HG03064 (cell line): ENCODE results near the gene PRIM2.
"Not testable (repeated sequence)": the region's sequence is repeated elsewhere in the genome, so short reads cannot be mapped to it uniquely, and the experiment has no call there.

Experiments used
- ATAC-seq: cut with Tn5 transposase; IDR thresholded peaks from one replicate; pipeline ENCODE4 v1.9.1; 2021; ENCODE audit warnings: low read depth; ENCODE audit not compliant: unreplicated experiment

Gene PRIM2

GRCh38 chr6:57572844-57573243, 255.4 kb downstream of the PRIM2 start:
- ATAC-seq = not testable (repeated sequence)

DNA sequence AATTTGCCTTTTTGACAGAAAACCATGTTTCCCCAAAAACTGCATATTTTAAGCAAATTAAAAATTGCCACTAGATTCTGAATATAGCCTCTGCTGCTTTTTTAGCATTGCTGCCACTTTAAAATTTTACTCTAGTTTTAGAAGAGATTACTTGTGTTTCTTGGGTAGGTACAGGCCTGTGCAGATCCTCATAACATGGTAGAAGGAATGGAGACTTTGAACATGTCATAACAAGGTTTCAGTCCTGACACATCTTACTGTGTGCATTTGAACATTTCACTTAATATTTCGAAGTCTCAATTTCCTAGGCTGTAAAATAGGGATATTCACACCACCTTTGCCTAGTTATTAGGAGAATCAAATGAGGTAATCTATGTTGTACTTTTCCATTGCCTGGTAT, 259.6 kb downstream of the PRIM2 start:
- ATAC-seq = not testable (repeated sequence)

DNA sequence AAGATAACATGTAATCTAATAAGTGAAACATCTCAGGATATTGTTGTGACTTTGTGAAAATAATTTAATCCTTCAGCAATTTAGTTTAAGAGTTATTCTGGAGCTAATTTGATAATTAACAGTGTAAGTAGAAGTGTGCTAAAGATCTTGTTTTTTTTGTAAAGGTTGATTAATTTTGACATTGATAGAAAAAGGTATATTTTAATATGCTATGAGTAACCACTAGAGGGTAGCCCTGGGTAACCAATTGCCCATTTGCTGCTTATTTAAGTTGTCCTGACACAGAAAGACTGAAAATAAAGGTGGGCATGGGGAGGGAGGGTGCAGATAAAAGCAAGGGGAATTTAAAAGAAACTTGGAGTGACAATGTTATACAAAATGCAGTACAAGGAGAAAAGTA, 262.1 kb downstream of the PRIM2 start:
- ATAC-seq = not testable (repeated sequence)

GRCh38 chr6:57581586-57581985, 264.2 kb downstream of the PRIM2 start:
- ATAC-seq = not testable (repeated sequence)

DNA sequence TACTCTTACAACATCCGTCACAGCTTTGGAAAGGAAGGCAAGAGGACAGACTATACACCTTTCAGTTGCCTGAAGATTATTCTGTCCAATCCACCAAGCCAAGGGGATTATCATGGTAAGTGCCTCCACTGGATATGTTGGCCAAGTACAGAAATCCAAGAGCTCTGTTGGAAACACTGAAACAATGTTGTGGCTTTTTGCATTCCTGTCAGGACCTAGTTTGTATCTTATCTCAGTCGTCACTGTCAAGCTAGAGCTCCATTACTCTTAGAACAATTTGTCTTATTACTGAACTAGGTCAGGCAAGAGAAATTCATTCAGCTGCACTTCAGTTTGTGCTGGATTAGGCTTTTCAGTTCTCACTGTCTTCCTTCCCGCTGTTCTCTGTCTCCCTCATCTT, 283.7 kb downstream of the PRIM2 start:
- ATAC-seq = not testable (repeated sequence)

- not testable (repeated sequence) for ATAC-seq
Observed at GRCh38 chr6:57605303-57605702, 287.9 kb downstream of the PRIM2 start.

DNA sequence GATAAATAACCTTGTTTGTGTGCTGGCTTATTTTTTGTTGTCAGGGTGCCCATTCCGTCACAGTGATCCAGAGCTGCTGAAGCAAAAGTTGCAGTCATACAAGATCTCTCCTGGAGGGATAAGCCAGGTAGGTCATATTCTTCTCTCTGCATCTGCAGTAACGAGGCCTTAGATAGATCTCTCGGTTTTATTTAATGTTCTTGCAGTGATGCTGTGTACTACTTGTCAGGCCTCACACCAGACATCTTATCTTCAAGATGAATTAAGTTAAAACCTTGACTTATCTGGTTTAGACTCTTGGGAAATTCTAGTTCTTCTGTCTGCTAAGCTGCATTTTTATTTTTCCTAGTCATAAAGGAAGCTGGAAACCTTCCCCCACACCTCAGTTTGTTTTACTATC, 288.9 kb downstream of the PRIM2 start:
- not testable (repeated sequence) for ATAC-seq

DNA sequence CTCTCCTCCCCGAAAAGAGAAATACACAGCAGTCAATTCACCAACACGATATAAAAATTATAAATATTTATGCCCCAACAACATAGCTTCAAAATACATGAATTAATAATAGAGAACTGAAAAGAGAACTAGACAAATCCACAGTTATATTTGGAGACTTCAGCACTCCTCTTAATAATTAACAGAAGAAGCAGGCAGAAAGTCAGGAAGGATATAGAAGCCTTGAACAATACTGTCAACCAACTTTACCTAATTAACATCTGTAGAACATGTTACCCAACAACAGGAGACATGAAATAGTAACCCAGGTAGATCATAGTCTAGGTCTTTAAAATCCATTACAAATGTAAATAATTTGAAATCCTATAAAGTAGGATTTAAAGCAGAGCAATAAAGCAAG, 293.2 kb downstream of the PRIM2 start:
- ATAC-seq = not testable (repeated sequence)

GRCh38 chr6:57618959-57619358, 301.5 kb downstream of the PRIM2 start:
- ATAC-seq = not testable (repeated sequence)

GRCh38 chr6:57631773-57632172, 314.3 kb downstream of the PRIM2 start:
- ATAC-seq = not testable (repeated sequence)

DNA sequence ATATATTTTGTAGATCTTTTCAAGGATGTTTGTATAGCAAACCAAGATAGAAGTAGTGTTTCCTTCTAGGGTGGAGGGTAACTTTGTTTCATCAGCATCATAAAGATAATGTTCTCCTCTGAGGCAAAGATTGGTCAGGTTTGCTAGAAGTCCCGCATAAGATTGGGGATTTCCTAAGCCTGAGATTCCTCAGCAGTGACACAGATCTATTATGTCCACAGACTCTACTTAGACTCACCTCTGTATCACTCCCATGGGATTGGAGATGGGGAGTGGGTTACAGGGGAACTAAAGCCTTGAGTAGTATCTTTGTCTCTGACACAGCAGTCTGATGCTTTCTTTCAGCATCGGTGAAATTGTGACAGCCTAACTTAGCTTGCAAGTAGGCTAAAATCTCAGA, 341.1 kb downstream of the PRIM2 start:
- ATAC-seq = not testable (repeated sequence)

GRCh38 chr6:57659794-57660193, 342.4 kb downstream of the PRIM2 start:
- not testable (repeated sequence) for ATAC-seq

DNA sequence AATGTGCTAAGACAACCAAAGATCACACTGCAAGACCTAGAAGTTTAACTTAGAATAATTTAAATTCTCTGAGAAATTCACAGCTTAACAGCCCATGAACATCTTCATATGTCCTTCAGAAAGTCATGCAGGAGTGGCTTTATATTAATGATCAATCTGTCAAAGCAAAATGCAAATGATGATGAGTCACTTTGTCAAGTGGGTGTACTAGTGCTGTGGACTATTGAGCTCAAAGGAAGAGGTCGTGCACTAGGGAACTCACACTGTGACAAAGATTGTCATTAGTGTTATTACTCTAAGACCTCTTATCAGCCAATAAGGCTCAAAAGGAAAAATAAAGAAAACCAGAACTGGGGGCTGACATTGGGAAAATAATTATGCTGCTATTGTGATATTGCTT, 343.5 kb downstream of the PRIM2 start:
- ATAC-seq = not testable (repeated sequence)

- ATAC-seq = not testable (repeated sequence)
Observed at GRCh38 chr6:57668108-57668507, 350.7 kb downstream of the PRIM2 start.

GRCh38 chr6:57671237-57671636, 353.8 kb downstream of the PRIM2 start:
- ATAC-seq = not testable (repeated sequence)

GRCh38 chr6:57671937-57672627, 354.7 kb downstream of the PRIM2 start:
- ATAC-seq = not testable (repeated sequence)

GRCh38 chr6:57673281-57673680, 355.9 kb downstream of the PRIM2 start:
- ATAC-seq = not testable (repeated sequence)

DNA sequence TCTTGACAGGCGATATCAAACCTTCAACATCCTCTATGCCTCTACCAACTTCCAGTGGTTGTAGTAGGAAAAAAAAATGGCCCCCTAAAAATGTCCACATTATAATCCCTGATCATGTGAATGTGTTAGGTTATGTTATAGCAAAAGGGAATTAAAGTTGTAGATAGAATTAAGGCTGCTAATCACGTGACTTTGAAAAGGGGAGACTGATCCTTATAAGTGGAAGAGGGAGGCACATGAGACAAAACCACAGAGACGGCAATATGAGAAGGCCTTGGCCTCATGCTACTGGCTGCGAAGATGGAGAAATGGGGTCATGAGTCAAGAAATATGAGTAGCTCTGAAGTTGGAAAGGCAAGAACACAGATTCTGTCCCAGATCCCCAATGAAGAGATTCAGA, 358.0 kb downstream of the PRIM2 start:
- ATAC-seq = not testable (repeated sequence)

DNA sequence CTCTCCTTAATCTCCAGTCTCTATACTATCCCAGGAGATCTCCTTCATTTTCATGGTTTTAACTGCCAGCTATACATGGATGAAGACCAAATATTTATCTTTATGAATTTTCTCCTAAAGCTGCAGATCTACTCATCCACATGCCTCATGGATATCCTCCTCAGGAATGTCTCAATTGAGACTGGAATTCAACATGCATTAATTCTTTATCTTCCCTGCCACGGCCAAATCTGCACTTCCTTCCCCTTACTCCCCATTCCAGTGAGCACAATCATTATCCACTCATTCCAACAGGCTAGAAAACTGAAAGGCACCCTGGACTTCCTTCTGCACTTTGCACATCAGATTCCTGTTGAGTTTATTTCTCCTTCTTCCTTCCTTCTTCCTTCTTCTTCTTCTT, 379.0 kb downstream of the PRIM2 start:
- not testable (repeated sequence) for ATAC-seq
